HUES64 (cell line): ENCODE measurements around the gene PLAA.

Experiments
- H3K27ac ChIP-seq: 2 replicates; pipeline ENCODE4 v1.7.0; 2013; ENCODE audit warnings: low read depth, low read length, inconsistent platforms
- H3K27me3 ChIP-seq: 2 replicates; pipeline ENCODE4 v1.6.1; 2013; ENCODE audit warnings: mild to moderate bottlenecking, low read length; ENCODE audit not compliant: insufficient read depth
- H3K36me3 ChIP-seq: 2 replicates; pipeline ENCODE4 v1.6.1; 2013; ENCODE audit warnings: mild to moderate bottlenecking, low read length; ENCODE audit not compliant: insufficient read depth
- H3K4me1 ChIP-seq: 2 replicates; pipeline ENCODE4 v1.6.1; 2013; ENCODE audit warnings: mild to moderate bottlenecking, low read length, moderate library complexity; ENCODE audit not compliant: insufficient read depth
- H3K4me3 ChIP-seq: 2 replicates; pipeline ENCODE4 v1.5.1; 2013; ENCODE audit warnings: mild to moderate bottlenecking, low read length, moderate library complexity
- H3K9ac ChIP-seq: 2 replicates; pipeline ENCODE4 v1.6.1; 2013; ENCODE audit warnings: mild to moderate bottlenecking, low read depth, low read length
- H3K9me3 ChIP-seq: 2 replicates; pipeline ENCODE4 v1.6.1; 2013; ENCODE audit warnings: low read depth, low read length; ENCODE audit not compliant: insufficient read depth
- WGBS: fragments of 150-250, 120-280 bp; methylation state at CpG from one replicate; pipeline ENCODE4 v1.1.7; 2013; ENCODE audit warnings: missing lambda C conversion rate; 5-methylcytosine and 5-hydroxymethylcytosine counted together

The PLAA gene

GRCh38 chr9:26955222-26955903, 8.3 kb upstream of the PLAA start:
- no peaks in the 10 kb centered on the region for H3K9me3 ChIP-seq
- peak overlapping the region; percentile 92 for H3K9ac ChIP-seq
- WGBS = 94% methylated on average over 3 of the region's 4 CpGs
- peak overlapping the region; percentile 89 for H3K4me3 ChIP-seq
- H3K27me3 ChIP-seq = no peaks in the 10 kb centered on the region
- peak overlapping the region; percentile 77; the same call in 1 of the 2 replicates for H3K27ac ChIP-seq
- H3K36me3 ChIP-seq = no peaks in the 10 kb centered on the region
- peaks cover 7% of the 10 kb centered on the region; the same call in 1 of the 2 replicates for H3K4me1 ChIP-seq

- Histone ChIP-seq H3K27me3 (no peaks in the 10 kb centered on the region), H3K27ac (no peak overlapping the region), H3K4me3 (no peak overlapping the region), H3K36me3 (no peaks in the 10 kb centered on the region), H3K4me1 (peaks cover 7% of the 10 kb centered on the region; the same call in 1 of the 2 replicates), H3K9me3 (no peaks in the 10 kb centered on the region), H3K9ac (no peak overlapping the region)
- 84% methylated on average over 3 of the region's 3 CpGs for WGBS
These were observed 7.0 kb upstream of the PLAA start for GRCh38 chr9:26954050-26954508.

- Histone ChIP-seq H3K4me3 (no peak overlapping the region), H3K27me3 (no peaks in the 10 kb centered on the region), H3K4me1 (peaks cover 10% of the 10 kb centered on the region; the same call in 1 of the 2 replicates), H3K27ac (no peak overlapping the region), H3K9ac (no peak overlapping the region), H3K36me3 (no peaks in the 10 kb centered on the region), H3K9me3 (no peaks in the 10 kb centered on the region)
- WGBS = 97% methylated on average over 2 of the region's 3 CpGs
These were observed 4.8 kb upstream of the PLAA start for GRCh38 chr9:26951794-26952193.

GRCh38 chr9:26950521-26950920, 3.5 kb upstream of the PLAA start:
- H3K27ac ChIP-seq = no peak overlapping the region

GRCh38 chr9:26949637-26950069, 2.6 kb upstream of the PLAA start:
- WGBS = 86% methylated on average over 6 of the region's 6 CpGs

More at GRCh38 chr9:26950521-26950920, 3.5 kb upstream of the PLAA start:
- Histone ChIP-seq H3K27me3 (no peaks in the 10 kb centered on the region), H3K9ac (no peak overlapping the region), H3K4me1 (peaks cover 12% of the 10 kb centered on the region; the same call in 1 of the 2 replicates), H3K4me3 (no peak overlapping the region), H3K36me3 (no peaks in the 10 kb centered on the region), H3K9me3 (no peaks in the 10 kb centered on the region)
- WGBS = no CpG with 5 or more reads among the region's 1 CpG

GRCh38 chr9:26947736-26948135, 694 bp upstream of the PLAA start:
- H3K36me3 ChIP-seq = no peaks in the 10 kb centered on the region
- peak overlapping the region; percentile 97 for H3K4me3 ChIP-seq
- no peaks in the 10 kb centered on the region for H3K27me3 ChIP-seq
- under 1% methylated on average over 9 of the region's 9 CpGs for WGBS
- peak overlapping the region; percentile 94 for H3K9ac ChIP-seq
- no peaks in the 10 kb centered on the region for H3K9me3 ChIP-seq
- H3K27ac ChIP-seq = peak overlapping the region; percentile 99
- peaks cover 10% of the 10 kb centered on the region; the same call in 1 of the 2 replicates for H3K4me1 ChIP-seq

More at GRCh38 chr9:26949637-26950069, 2.6 kb upstream of the PLAA start:
- Histone ChIP-seq H3K4me3 (no peak overlapping the region), H3K27me3 (no peaks in the 10 kb centered on the region), H3K9ac (no peak overlapping the region), H3K27ac (no peak overlapping the region), H3K9me3 (no peaks in the 10 kb centered on the region), H3K4me1 (peaks cover 10% of the 10 kb centered on the region; the same call in 1 of the 2 replicates), H3K36me3 (no peaks in the 10 kb centered on the region)

- H3K4me3 ChIP-seq = peak overlapping the region; percentile 97
- 18% methylated on average over 2 of the region's 2 CpGs for WGBS
- no peaks in the 10 kb centered on the region for H3K27me3 ChIP-seq
- H3K9ac ChIP-seq = peak overlapping the region; percentile 94
- H3K27ac ChIP-seq = no peak overlapping the region
- H3K36me3 ChIP-seq = no peaks in the 10 kb centered on the region
- H3K4me1 ChIP-seq = peaks cover 10% of the 10 kb centered on the region; the same call in 1 of the 2 replicates
- no peaks in the 10 kb centered on the region for H3K9me3 ChIP-seq
These were observed 1.5 kb downstream of the PLAA start for GRCh38 chr9:26945591-26945990.

- Histone ChIP-seq H3K36me3 (no peaks in the 10 kb centered on the region), H3K4me3 (no peak overlapping the region), H3K9ac (no peak overlapping the region), H3K27ac (no peak overlapping the region), H3K4me1 (peaks cover 14% of the 10 kb centered on the region), H3K9me3 (no peaks in the 10 kb centered on the region), H3K27me3 (no peaks in the 10 kb centered on the region)
- WGBS = 83% methylated on average over 1 of the region's 1 CpG
These were observed 6.3 kb downstream of the PLAA start for GRCh38 chr9:26940779-26941178.

- WGBS = 87% methylated on average over 2 of the region's 3 CpGs
- H3K4me3 ChIP-seq = no peak overlapping the region
- H3K27me3 ChIP-seq = no peaks in the 10 kb centered on the region
- H3K36me3 ChIP-seq = 0 out of 2 replicates have a peak, but pooled peaks cover 2% of the 10 kb centered on the region
- no peak overlapping the region for H3K9ac ChIP-seq
- no peak overlapping the region for H3K27ac ChIP-seq
- H3K9me3 ChIP-seq = no peaks in the 10 kb centered on the region
- peaks cover 9% of the 10 kb centered on the region; the same call in 1 of the 2 replicates for H3K4me1 ChIP-seq
These were observed 6.9 kb downstream of the PLAA start for GRCh38 chr9:26939955-26940711.

- Histone ChIP-seq H3K9ac (no peak overlapping the region), H3K4me1 (peaks cover 9% of the 10 kb centered on the region; the same call in 1 of the 2 replicates), H3K9me3 (no peaks in the 10 kb centered on the region), H3K27ac (no peak overlapping the region), H3K27me3 (no peaks in the 10 kb centered on the region), H3K4me3 (no peak overlapping the region), H3K36me3 (peaks cover 15% of the 10 kb centered on the region; the same call in 1 of the 2 replicates)
- WGBS = 97% methylated on average over 3 of the region's 3 CpGs
These were observed 9.1 kb downstream of the PLAA start for GRCh38 chr9:26937816-26938371.

- Histone ChIP-seq H3K36me3 (peaks cover 29% of the 10 kb centered on the region; the same call in 1 of the 2 replicates), H3K4me3 (no peak overlapping the region), H3K9ac (no peak overlapping the region), H3K4me1 (peaks cover 9% of the 10 kb centered on the region; the same call in 1 of the 2 replicates), H3K9me3 (no peaks in the 10 kb centered on the region), H3K27ac (no peak overlapping the region), H3K27me3 (no peaks in the 10 kb centered on the region)
These were observed 11.2 kb downstream of the PLAA start for GRCh38 chr9:26935847-26936246.
